H1 (cell line): ENCODE measurements around the gene OR10AD1. TPM values are rescaled to one million over a fixed set of nuclear protein-coding genes. Genes with fewer than 3 reads are reported as not detected.
A peak's percentile ranks its signal among the peaks of the same experiment; 100 is the strongest.

Experiments used
- CTCF ChIA-PET: fragments of 300-600 bp; sonication (Branson Sonifier 250); formaldehyde crosslinking; loops from one replicate; lab custom pipeline; 2021; ENCODE audit not compliant: partially characterized antibody; lab: Charles Lee
- POLR2A ChIA-PET: fragments of 300-600 bp; sonication (Branson Sonifier 250); formaldehyde crosslinking; loops from one replicate; lab custom pipeline; 2021; ENCODE audit warnings: inconsistent platforms; ENCODE audit not compliant: partially characterized antibody; lab: Charles Lee
- DNase-seq, 2 experiments: peaks; one replicate each; pipeline versions ENCODE4 v3.0.0 to v3.0.0-alpha.2; 2010 to 2022; ENCODE audit warnings: low spot score in 2 of 2, low read depth in 1 of 2, mixed read lengths in 1 of 2
- FAIRE-seq: peaks from 2 replicates; lab custom pipeline; 2011; peaks lifted over from hg19 to GRCh38; lab: Jason Lieb, UNC
- H2AFZ ChIP-seq: 2 replicates; pipeline ENCODE4 v1.8.1; 2012; ENCODE audit warnings: low read length, inconsistent platforms
- H2AK5ac ChIP-seq: 2 replicates; pipeline ENCODE4 v1.6.1; 2013; ENCODE audit warnings: low read depth, low read length
- H2BK120ac ChIP-seq: replicated peaks from 2 replicates; pipeline ENCODE3; 2013; ENCODE audit warnings: low read depth, low read length, inconsistent platforms
- H2BK12ac ChIP-seq: 2 replicates; pipeline ENCODE4 v1.6.1; 2013; ENCODE audit warnings: low read depth, low read length
- H2BK15ac ChIP-seq: 2 replicates; pipeline ENCODE4 v1.6.1; 2013; ENCODE audit warnings: low read length
- H2BK20ac ChIP-seq: 2 replicates; pipeline ENCODE4 v1.6.1; 2013; ENCODE audit warnings: low read length
- H2BK5ac ChIP-seq: 2 replicates; pipeline ENCODE4 v1.6.1; 2013; ENCODE audit warnings: low read depth, low read length
- H3K14ac ChIP-seq: 2 replicates; pipeline ENCODE4 v1.6.1; 2013; ENCODE audit warnings: inconsistent platforms; ENCODE audit not compliant: insufficient read length
- H3K18ac ChIP-seq: 2 replicates; pipeline ENCODE4 v1.6.1; 2013; ENCODE audit warnings: low read length; ENCODE audit errors: extremely low read depth
- H3K23ac ChIP-seq: 2 replicates; pipeline ENCODE4 v1.6.1; 2013; ENCODE audit warnings: inconsistent platforms; ENCODE audit not compliant: insufficient read length
- H3K23me2 ChIP-seq: 2 replicates; pipeline ENCODE4 v1.6.1; 2013; ENCODE audit warnings: low read depth, low read length
- H3K27ac ChIP-seq: 2 replicates; pipeline ENCODE4 v1.6.1; 2011; ENCODE audit warnings: low read depth, low read length, inconsistent platforms
- H3K27me3 ChIP-seq, 4 experiments: replicated peaks in 1 of 4; 1 replicate in 1 of 4; 2 replicates in 3 of 4; pipeline versions ENCODE4 v1.6.1 to v1.8.1; 2011 to 2013; ENCODE audit warnings: low read length in 3 of 4, mild to moderate bottlenecking in 3 of 4, inconsistent platforms in 2 of 4, mixed read lengths in 2 of 4, moderate library complexity in 1 of 4; ENCODE audit not compliant: control insufficient read depth in 3 of 4, insufficient read depth in 3 of 4; ENCODE audit errors: extremely low read depth in 1 of 4
- H3K36me3 ChIP-seq, 4 experiments: 2 replicates each; pipeline versions ENCODE4 v1.6.1 to v1.8.1; 2011 to 2013; ENCODE audit warnings: mild to moderate bottlenecking in 4 of 4, low read length in 3 of 4, moderate library complexity in 2 of 4, control low read depth in 1 of 4, inconsistent platforms in 1 of 4; ENCODE audit not compliant: insufficient read depth in 4 of 4, control insufficient read depth in 2 of 4
- H3K4ac ChIP-seq: replicated peaks from 2 replicates; pipeline ENCODE3; 2013; ENCODE audit warnings: low read length, low read depth, mixed read lengths, inconsistent platforms; ENCODE audit not compliant: insufficient read length
- H3K4me1 ChIP-seq, 4 experiments: replicated peaks in 1 of 4; 1 replicate in 1 of 4; 2 replicates in 3 of 4; pipeline versions ENCODE4 v1.6.1 to v1.8.1; 2011 to 2013; ENCODE audit warnings: low read length in 3 of 4, inconsistent platforms in 2 of 4, mixed read lengths in 1 of 4; ENCODE audit not compliant: insufficient read depth in 4 of 4, control insufficient read depth in 3 of 4
- H3K4me2 ChIP-seq, 2 experiments: 2 replicates each; pipeline versions ENCODE4 v1.6.1 to v1.8.1; 2011 to 2013; ENCODE audit warnings: low read depth in 2 of 2, low read length in 2 of 2, control low read depth in 1 of 2, inconsistent platforms in 1 of 2, mild to moderate bottlenecking in 1 of 2; ENCODE audit not compliant: insufficient read depth in 1 of 2
- H3K4me3 ChIP-seq, 4 experiments: fragments of 200-600, 300-600 bp in 1 of 4; sonication (generic), shearing (Covaris generic), sonication (Bioruptor Twin) in 1 of 4; 2 replicates each; pipeline versions ENCODE4 v1.5.1 to v1.8.1; 2011 to 2016; ENCODE audit warnings: low read length in 4 of 4, low read depth in 3 of 4, control low read depth in 2 of 4, inconsistent platforms in 2 of 4, mild to moderate bottlenecking in 2 of 4, mixed read lengths in 1 of 4, moderate library complexity in 1 of 4; ENCODE audit not compliant: insufficient read depth in 2 of 4; ENCODE audit errors: extremely low read depth in 1 of 4
- H3K56ac ChIP-seq: replicated peaks from 2 replicates; pipeline ENCODE3; 2013; ENCODE audit warnings: low read depth, mild to moderate bottlenecking, mixed read lengths, low read length, inconsistent platforms; ENCODE audit not compliant: insufficient read length
- H3K79me1 ChIP-seq: 2 replicates; pipeline ENCODE4 v1.6.1; 2013; ENCODE audit warnings: low read depth, low read length, control low read depth
- H3K79me2 ChIP-seq, 2 experiments: 2 replicates each; pipeline versions ENCODE4 v1.6.1 to v1.8.1; 2012 to 2013; ENCODE audit warnings: low read length in 2 of 2, mild to moderate bottlenecking in 2 of 2, inconsistent platforms in 1 of 2; ENCODE audit not compliant: insufficient read depth in 2 of 2, control insufficient read depth in 1 of 2
- H3K9ac ChIP-seq, 4 experiments: replicated peaks in 1 of 4; 1 replicate in 1 of 4; 2 replicates in 3 of 4; pipeline versions ENCODE4 v1.6.1 to v1.8.1; 2011 to 2013; ENCODE audit warnings: low read depth in 3 of 4, low read length in 3 of 4, control low read depth in 2 of 4, mild to moderate bottlenecking in 2 of 4, moderate library complexity in 2 of 4, inconsistent platforms in 1 of 4; ENCODE audit errors: extremely low read depth in 1 of 4
- H3K9me3 ChIP-seq, 2 experiments: 2 replicates each; pipeline versions ENCODE4 v1.6.1 to v1.8.1; 2012 to 2013; ENCODE audit warnings: mild to moderate bottlenecking in 2 of 2, moderate library complexity in 2 of 2, control low read depth in 1 of 2, inconsistent platforms in 1 of 2, low read depth in 1 of 2, low read length in 1 of 2, mixed read lengths in 1 of 2; ENCODE audit not compliant: insufficient read depth in 2 of 2
- H4K20me1 ChIP-seq, 2 experiments: replicated peaks in 1 of 2; 2 replicates each; pipeline versions ENCODE3 to v1.8.1; 2011 to 2013; ENCODE audit warnings: inconsistent platforms in 2 of 2, low read length in 2 of 2, mild to moderate bottlenecking in 1 of 2; ENCODE audit not compliant: insufficient read depth in 2 of 2, control insufficient read depth in 1 of 2
- H4K5ac ChIP-seq: 2 replicates; pipeline ENCODE4 v1.6.1; 2013; ENCODE audit warnings: low read length, low read depth, mixed read lengths, inconsistent platforms; ENCODE audit not compliant: insufficient read length
- H4K8ac ChIP-seq: 2 replicates; pipeline ENCODE4 v1.8.0; 2013; ENCODE audit warnings: mild to moderate bottlenecking, moderate library complexity, low read length, inconsistent platforms; ENCODE audit not compliant: insufficient read depth; ENCODE audit errors: extremely low read depth
- H4K91ac ChIP-seq: replicated peaks from 2 replicates; pipeline ENCODE3; 2013; ENCODE audit warnings: low read length, mixed read lengths, inconsistent platforms; ENCODE audit not compliant: insufficient read length
- ASH2L ChIP-seq: fragments of 200-600, 300-600 bp; sonication (generic); IDR thresholded peaks from one replicate; pipeline ENCODE4 v1.7.1; 2017; ENCODE audit warnings: low read length
- CHD2 ChIP-seq: IDR thresholded peaks from 2 replicates; pipeline ENCODE4 v1.6.1; 2012; ENCODE audit warnings: low read length, improper control_type of control experiment
- MAFK ChIP-seq: IDR thresholded peaks from 2 replicates; pipeline ENCODE4 v1.6.1; 2012; ENCODE audit warnings: low read depth, mild to moderate bottlenecking, improper control_type of control experiment, low read length
- POLR2AphosphoS5 ChIP-seq: IDR thresholded peaks from 2 replicates; pipeline ENCODE4 v1.6.1; 2011; ENCODE audit warnings: low read depth, low read length
- RFX5 ChIP-seq: IDR thresholded peaks from 2 replicates; pipeline ENCODE4 v1.6.1; 2011; ENCODE audit warnings: low read depth, low read length, improper control_type of control experiment, borderline replicate concordance
- WGBS, 2 experiments: shearing (Covaris generic) in 1 of 2; methylation state at CpG; one replicate each; pipeline versions ENCODE4 v1.1.6 to v1.1.7; 2013 to 2015; ENCODE audit warnings: low lambda C conversion rate in 2 of 2, mixed read lengths in 2 of 2, inconsistent platforms in 1 of 2, low coverage in 1 of 2, missing lambda C conversion rate in 1 of 2; ENCODE audit not compliant: insufficient replicate concordance in 2 of 2, insufficient coverage in 1 of 2, insufficient read length in 1 of 2; ENCODE audit errors: extremely low coverage in 1 of 2, missing lambda C conversion rate in 1 of 2; 5-methylcytosine and 5-hydroxymethylcytosine counted together
- polyA plus RNA-seq, 7 experiments: library from polyadenylated mRNA; depleted of rRNA in 3 of 7; stranded (reverse) in 5 of 7; unstranded in 2 of 7; fragments of >200 nt in 5 of 7; fragments of 200-250 nt in 2 of 7; gene quantifications; 1 replicate in 5 of 7; 2 replicates in 1 of 7; 4 replicates in 1 of 7; pipeline versions ENCODE4 v1.2.1 to v1.2.3, GENCODE V29; 2011 to 2013; ENCODE audit warnings: missing spikeins in 2 of 7, mixed read lengths in 2 of 7
- total RNA-seq: library from RNA; stranded (reverse); fragmentation: NEBNext Ultra II Directional; extraction: Animal tissue kit (Norgen Biotek cat#: 25700); gene quantifications from 2 replicates; pipeline ENCODE4 v1.2.1, GENCODE V29; 2021

OR10AD1 gene
- total and polyA plus RNA-seq, 2 of the 8 experiments (the other 6 are each of a cell fraction or from before 2014, with no cell fraction given) = not detected

DNA sequence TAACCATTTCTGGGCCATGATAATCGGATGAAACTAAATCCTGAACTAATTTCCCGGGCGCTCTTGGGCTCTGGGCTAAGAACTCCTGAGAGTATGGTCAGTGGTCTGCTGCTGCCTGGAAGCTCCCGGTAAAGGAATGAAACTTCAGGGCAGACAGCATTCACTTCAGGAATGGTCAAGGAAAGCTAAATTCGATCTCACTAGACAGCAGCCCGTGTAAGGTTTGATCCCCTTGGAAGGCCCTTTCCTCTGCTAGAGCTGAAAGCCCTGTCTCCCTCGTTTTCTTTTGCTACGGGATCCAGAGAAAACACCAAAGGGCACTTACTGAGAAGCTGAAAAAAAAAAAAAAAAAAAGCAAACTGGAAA, 46.5 kb downstream of the OR10AD1 start:
- H3K27ac ChIP-seq = no peak overlapping the region
- no peak overlapping the region for H2BK15ac ChIP-seq
- no peak overlapping the region for H3K23ac ChIP-seq
- 53% methylated on average over 8 of the region's 8 CpGs; no CpG with 5 or more reads in 1 of the 2 experiments for WGBS, 2 experiments
- peak overlapping the region; percentile 83 for H2AFZ ChIP-seq
- no peak overlapping the region for H2BK5ac ChIP-seq
- H3K79me1 ChIP-seq = no peaks in the 10 kb centered on the region
- H2BK12ac ChIP-seq = no peak overlapping the region
- no peak overlapping the region for H4K5ac ChIP-seq
- no peak overlapping the region for H2AK5ac ChIP-seq
- H3K14ac ChIP-seq = no peak overlapping the region
- no peaks in the 10 kb centered on the region for H3K36me3 ChIP-seq
- H4K8ac ChIP-seq = no peak overlapping the region
- DNase-seq (peak in 1 of 2 experiments; percentile 47), FAIRE-seq (no peak)
- H3K4me3 ChIP-seq = peak overlapping the region; percentile 86 to 94 (median 92)
- H3K56ac ChIP-seq = no peak overlapping the region
- H3K18ac ChIP-seq = peak overlapping the region; percentile 13; the same call in 1 of the 2 replicates
- POLR2A ChIA-PET = interaction anchor here (0.7 to 3.1 kb wide), 12 partner anchors 9 to 451 kb away, joined by 3 to 21 read pairs (median 4); partner anchors contain the start of genes PFKM, RPAP3 and SENP1
- H4K91ac ChIP-seq = no peak overlapping the region
- H3K27me3 ChIP-seq = no peaks in the 10 kb centered on the region
- H3K79me2 ChIP-seq = no peaks in the 10 kb centered on the region
- H4K20me1 ChIP-seq = no peaks in the 10 kb centered on the region
- peaks cover 0 to 5% (median under 1%) of the 10 kb centered on the region in 4 experiments; a peak in 2 of 7 replicates for H3K4me1 ChIP-seq
- peak overlapping the region; percentile 63 to 85 for H3K4me2 ChIP-seq
- H3K9me3 ChIP-seq = no peaks in the 10 kb centered on the region
- CTCF ChIA-PET = interaction anchor here (0.6 to 3.6 kb wide), 13 partner anchors 10 to 470 kb away, joined by 3 to 16 read pairs (median 5); partner anchors contain the start of gene PFKM
- H3K23me2 ChIP-seq = peaks cover 4% of the 10 kb centered on the region; the same call in 1 of the 2 replicates
- H2BK120ac ChIP-seq = no peak overlapping the region
- H2BK20ac ChIP-seq = no peak overlapping the region
- peak overlapping the region in 2 of 4 experiments; percentile 8 to 70; a peak in 2 of 7 replicates for H3K9ac ChIP-seq
- H3K4ac ChIP-seq = no peak overlapping the region
- TF ChIP-seq CHD2 = no peak
- TF ChIP-seq RFX5 = no peak
- no peak for TF ChIP-seq MAFK
- TF ChIP-seq ASH2L = no peak
- TF ChIP-seq POLR2AphosphoS5 = no peak
